Ishikawa (cell line): ENCODE measurements around the gene FBXO7.

Experiments
- CEBPB ChIP-seq: IDR thresholded peaks from 2 replicates; pipeline ENCODE4 v1.6.1; 2012
- CREB1 ChIP-seq: IDR thresholded peaks from 2 replicates; pipeline ENCODE4 v1.6.1; 2012; ENCODE audit warnings: low read depth
- EGR1 ChIP-seq: IDR thresholded peaks from 2 replicates; pipeline ENCODE4 v1.6.1; 2012
- EP300 ChIP-seq: IDR thresholded peaks from 2 replicates; pipeline ENCODE4 v1.6.1; 2012; ENCODE audit warnings: borderline replicate concordance
- FOXM1 ChIP-seq: IDR thresholded peaks from 2 replicates; pipeline ENCODE4 v1.6.1; 2012; ENCODE audit warnings: low read depth, borderline replicate concordance
- NFIC ChIP-seq: IDR thresholded peaks from 2 replicates; pipeline ENCODE4 v1.6.1; 2012
- RAD21 ChIP-seq: IDR thresholded peaks from 2 replicates; pipeline ENCODE4 v1.6.1; 2012; ENCODE audit warnings: low read depth
- REST ChIP-seq: IDR thresholded peaks from 2 replicates; pipeline ENCODE4 v1.6.1; 2012; ENCODE audit warnings: low read depth, mild to moderate bottlenecking
- TAF1 ChIP-seq: IDR thresholded peaks from 2 replicates; pipeline ENCODE4 v1.6.1; 2012; ENCODE audit warnings: low read depth, mild to moderate bottlenecking
- TCF12 ChIP-seq: IDR thresholded peaks from 2 replicates; pipeline ENCODE4 v1.6.1; 2012; ENCODE audit warnings: low read depth
- TEAD4 ChIP-seq: IDR thresholded peaks from 2 replicates; pipeline ENCODE4 v1.6.1; 2012
- YY1 ChIP-seq: IDR thresholded peaks from 2 replicates; pipeline ENCODE4 v1.6.1; 2012; ENCODE audit warnings: low read depth
- ZBTB7A ChIP-seq: IDR thresholded peaks from 2 replicates; pipeline ENCODE4 v1.6.1; 2012; ENCODE audit warnings: low read depth
- TF ChIP-seq, protein P1 (sequence below): IDR thresholded peaks from 2 replicates; pipeline ENCODE4 v1.6.1; 2012
- TF ChIP-seq, protein P2 (sequence below): IDR thresholded peaks from 2 replicates; pipeline ENCODE4 v1.6.1; 2012

Gene FBXO7

GRCh38 chr22:32511776-32512175, 37.2 kb downstream of the FBXO7 start:
- TF ChIP-seq YY1 (no peak), ZBTB7A (no peak), RAD21 (no peak), TEAD4 (no peak), CEBPB (no peak), REST (no peak), FOXM1 (no peak), TCF12 (no peak), EP300 (no peak)
- TF ChIP-seq, protein P1, sequence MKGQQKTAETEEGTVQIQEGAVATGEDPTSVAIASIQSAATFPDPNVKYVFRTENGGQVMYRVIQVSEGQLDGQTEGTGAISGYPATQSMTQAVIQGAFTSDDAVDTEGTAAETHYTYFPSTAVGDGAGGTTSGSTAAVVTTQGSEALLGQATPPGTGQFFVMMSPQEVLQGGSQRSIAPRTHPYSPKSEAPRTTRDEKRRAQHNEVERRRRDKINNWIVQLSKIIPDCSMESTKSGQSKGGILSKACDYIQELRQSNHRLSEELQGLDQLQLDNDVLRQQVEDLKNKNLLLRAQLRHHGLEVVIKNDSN = no peak

DNA sequence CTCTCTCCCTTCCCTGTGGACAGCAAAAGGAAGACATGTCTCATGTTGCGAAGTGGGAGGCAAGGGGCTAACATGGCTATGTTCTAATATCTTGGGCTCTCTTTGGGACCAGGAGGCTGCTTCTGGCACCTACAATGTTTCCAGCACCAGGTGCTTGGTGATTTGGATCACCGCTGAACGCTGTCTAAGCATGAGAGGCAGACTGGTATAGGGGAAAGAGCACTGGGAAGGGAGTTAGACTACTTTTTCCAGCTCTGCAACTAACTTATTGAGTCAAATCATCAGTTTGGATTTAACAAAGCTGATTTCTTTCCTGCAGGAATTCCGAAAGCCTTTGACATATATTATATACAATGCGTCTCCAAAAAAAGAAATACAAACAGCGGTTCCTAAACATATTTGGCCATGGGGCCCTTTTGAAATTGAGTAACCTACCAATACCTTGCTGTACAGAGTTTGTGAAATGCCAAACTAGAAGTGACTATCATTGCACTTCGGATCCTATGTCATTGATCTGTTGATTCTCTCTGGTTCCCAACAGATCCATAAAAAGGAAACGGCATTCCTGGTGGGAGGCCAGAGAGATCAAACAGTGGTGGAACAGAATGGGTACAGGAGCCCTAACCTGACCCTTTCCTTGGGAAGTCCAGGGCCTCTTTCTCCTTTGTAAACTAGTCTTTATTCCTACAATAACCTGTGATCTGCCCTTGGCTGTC, 37.8 kb downstream of the FBXO7 start:
- no peak for TF ChIP-seq CREB1
- no peak for TF ChIP-seq CEBPB
- no peak for TF ChIP-seq EGR1
- TF ChIP-seq, protein P1 = no peak
- TF ChIP-seq EP300 = no peak
- TF ChIP-seq REST = no peak
- TF ChIP-seq FOXM1 = no peak
- TF ChIP-seq TEAD4 = no peak

GRCh38 chr22:32515084-32515483, 40.5 kb downstream of the FBXO7 start:
- no peak for TF ChIP-seq EGR1
- no peak for TF ChIP-seq RAD21
- no peak for TF ChIP-seq TCF12
- TF ChIP-seq FOXM1 = no peak
- TF ChIP-seq, protein P2, sequence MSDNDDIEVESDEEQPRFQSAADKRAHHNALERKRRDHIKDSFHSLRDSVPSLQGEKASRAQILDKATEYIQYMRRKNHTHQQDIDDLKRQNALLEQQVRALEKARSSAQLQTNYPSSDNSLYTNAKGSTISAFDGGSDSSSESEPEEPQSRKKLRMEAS = no peak
- no peak for TF ChIP-seq CEBPB
- TF ChIP-seq YY1 = no peak
- no peak for TF ChIP-seq EP300
- no peak for TF ChIP-seq NFIC
- TF ChIP-seq, protein P1 = no peak

- no peak for TF ChIP-seq EP300
Measured at GRCh38 chr22:32517488-32517887, 42.9 kb downstream of the FBXO7 start.

- TF ChIP-seq TAF1 (no peak), CREB1 (no peak), TEAD4 (no peak), YY1 (no peak), FOXM1 (no peak), ZBTB7A (no peak), EP300 (no peak), CEBPB (no peak)
Measured at GRCh38 chr22:32517921-32518320, 43.3 kb downstream of the FBXO7 start.

DNA sequence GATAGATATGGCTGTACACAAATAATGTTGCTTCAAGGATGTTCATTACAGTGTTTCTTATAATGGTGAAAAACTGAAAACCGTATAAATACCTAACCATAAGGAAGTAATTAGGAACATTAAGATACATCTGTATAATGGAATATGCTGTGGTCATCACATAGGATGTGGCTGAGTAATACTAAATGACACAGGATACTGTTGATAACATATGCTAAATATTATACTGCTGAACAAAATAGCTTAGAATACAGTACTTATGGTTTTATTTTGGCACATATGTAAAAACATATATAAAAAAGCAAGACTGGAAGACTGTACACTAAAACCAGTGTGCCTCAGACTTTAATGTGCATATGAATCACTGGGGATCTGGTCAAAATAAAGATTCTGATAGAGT, 43.8 kb downstream of the FBXO7 start:
- TF ChIP-seq, protein P2 = no peak
- no peak for TF ChIP-seq YY1
- TF ChIP-seq TEAD4 = no peak
- no peak for TF ChIP-seq TAF1
- no peak for TF ChIP-seq CREB1
- TF ChIP-seq REST = no peak
- TF ChIP-seq FOXM1 = no peak
- TF ChIP-seq ZBTB7A = no peak
- TF ChIP-seq, protein P1 = no peak
